Measurements from ENCODE around the gene FADS3. TPM values are rescaled to one million over a fixed set of nuclear protein-coding genes. Genes with fewer than 3 reads are reported as not detected.

Gene FADS3
- total RNA-seq, 1 donor from 2014 or later, result 9.7 TPM

- peaks cover 8% of the 10 kb centered on the region for H3K9me3 Mint-ChIP-seq (ENCODE audit: unreplicated experiment)
- peaks cover under 1% of the 10 kb centered on the region for H3K27me3 Mint-ChIP-seq (ENCODE audit: unreplicated experiment)
- no peak for TF ChIP-seq CTCF (IDR thresholded peaks at IDR 0.05; ENCODE audit: partially characterized antibody, unreplicated experiment)
- H3K4me1 Mint-ChIP-seq (ENCODE audit: low read depth, unreplicated experiment), result no peaks in the 10 kb centered on the region
- no peak overlapping the region for H3K4me3 Mint-ChIP-seq (ENCODE audit: unreplicated experiment)
- no peak overlapping the region for H3K27ac Mint-ChIP-seq (ENCODE audit: unreplicated experiment)
- peak; percentile 31 for DNase-seq
- no peaks in the 10 kb centered on the region for H3K36me3 Mint-ChIP-seq (ENCODE audit: unreplicated experiment)
These were observed 32.1 kb upstream of the FADS3 start for GRCh38 chr11:61923166-61924063.

- H3K9me3 Mint-ChIP-seq (ENCODE audit: unreplicated experiment), result peaks cover 10% of the 10 kb centered on the region
- H3K27me3 Mint-ChIP-seq (ENCODE audit: unreplicated experiment), result peaks cover 5% of the 10 kb centered on the region
- TF ChIP-seq CTCF (IDR thresholded peaks at IDR 0.05; ENCODE audit: partially characterized antibody, unreplicated experiment), result no peak
- no peaks in the 10 kb centered on the region for H3K36me3 Mint-ChIP-seq (ENCODE audit: unreplicated experiment)
- H3K27ac Mint-ChIP-seq (ENCODE audit: unreplicated experiment), result no peak overlapping the region
- peak; percentile 16 for DNase-seq
- H3K4me1 Mint-ChIP-seq (ENCODE audit: low read depth, unreplicated experiment), result no peaks in the 10 kb centered on the region
- no peak overlapping the region for H3K4me3 Mint-ChIP-seq (ENCODE audit: unreplicated experiment)
These were observed 31.2 kb upstream of the FADS3 start for GRCh38 chr11:61922539-61922938.

GRCh38 chr11:61921446-61921845 is 30.1 kb upstream of the FADS3 start:
- H3K4me3 Mint-ChIP-seq (ENCODE audit: unreplicated experiment), result no peak overlapping the region
- H3K9me3 Mint-ChIP-seq (ENCODE audit: unreplicated experiment), result peaks cover 10% of the 10 kb centered on the region
- peaks cover 6% of the 10 kb centered on the region for H3K27me3 Mint-ChIP-seq (ENCODE audit: unreplicated experiment)
- no peak for DNase-seq
- no peaks in the 10 kb centered on the region for H3K36me3 Mint-ChIP-seq (ENCODE audit: unreplicated experiment)
- no peaks in the 10 kb centered on the region for H3K4me1 Mint-ChIP-seq (ENCODE audit: low read depth, unreplicated experiment)
- TF ChIP-seq CTCF (IDR thresholded peaks at IDR 0.05; ENCODE audit: partially characterized antibody, unreplicated experiment), result no peak
- no peak overlapping the region for H3K27ac Mint-ChIP-seq (ENCODE audit: unreplicated experiment)

GRCh38 chr11:61919705-61920631 is 28.6 kb upstream of the FADS3 start:
- TF ChIP-seq CTCF (IDR thresholded peaks at IDR 0.05; ENCODE audit: partially characterized antibody, unreplicated experiment), result no peak
- DNase-seq, result peak; percentile 13
- no peaks in the 10 kb centered on the region for H3K36me3 Mint-ChIP-seq (ENCODE audit: unreplicated experiment)
- H3K27me3 Mint-ChIP-seq (ENCODE audit: unreplicated experiment), result peaks cover 13% of the 10 kb centered on the region
- no peak overlapping the region for H3K4me3 Mint-ChIP-seq (ENCODE audit: unreplicated experiment)
- no peak overlapping the region for H3K27ac Mint-ChIP-seq (ENCODE audit: unreplicated experiment)
- no peaks in the 10 kb centered on the region for H3K4me1 Mint-ChIP-seq (ENCODE audit: low read depth, unreplicated experiment)
- H3K9me3 Mint-ChIP-seq (ENCODE audit: unreplicated experiment), result peaks cover 7% of the 10 kb centered on the region

Data from glutamatergic neuron (in vitro differentiated cells).